ENCODE data around the gene ITPR2.

The ITPR2 gene

GRCh38 chr12:26389343-26389742, 443.7 kb downstream of the ITPR2 start:
- no peak overlapping the region for H3K27ac Mint-ChIP-seq
- DNase-seq (ENCODE audit: low spot score in 2 of 2) (no peak), ATAC-seq (no peak)
- H3K9me3 Mint-ChIP-seq, result no peaks in the 10 kb centered on the region
- no peaks in the 10 kb centered on the region for H3K4me1 Mint-ChIP-seq
- H3K4me3 Mint-ChIP-seq, result no peak overlapping the region
- H3K36me3 Mint-ChIP-seq, result peaks cover 16% of the 10 kb centered on the region

- no peak for ATAC-seq
- DNase-seq (ENCODE audit: low spot score in 2 of 2), result no peak
- no peaks in the 10 kb centered on the region for H3K9me3 Mint-ChIP-seq
- peaks cover 8% of the 10 kb centered on the region for H3K36me3 Mint-ChIP-seq
- no peak overlapping the region for H3K27ac Mint-ChIP-seq
- no peaks in the 10 kb centered on the region for H3K4me1 Mint-ChIP-seq
- H3K4me3 Mint-ChIP-seq, result no peak overlapping the region
Observed at GRCh38 chr12:26384536-26384935, 448.5 kb downstream of the ITPR2 start.

GRCh38 chr12:26383041-26383440, 450.0 kb downstream of the ITPR2 start:
- no peak for ATAC-seq
- no peak overlapping the region for H3K27ac Mint-ChIP-seq
- H3K4me1 Mint-ChIP-seq, result no peaks in the 10 kb centered on the region
- H3K9me3 Mint-ChIP-seq, result no peaks in the 10 kb centered on the region
- no peak overlapping the region for H3K4me3 Mint-ChIP-seq
- DNase-seq (ENCODE audit: low spot score in 2 of 2), result no peak
- peaks cover 8% of the 10 kb centered on the region for H3K36me3 Mint-ChIP-seq

GRCh38 chr12:26380897-26381296, 452.1 kb downstream of the ITPR2 start:
- DNase-seq (ENCODE audit: low spot score in 2 of 2) (no peak), ATAC-seq (no peak)
- Mint-ChIP-seq H3K4me3 (no peak overlapping the region), H3K36me3 (no peaks in the 10 kb centered on the region), H3K9me3 (peaks cover 3% of the 10 kb centered on the region), H3K27ac (no peak overlapping the region), H3K4me1 (no peaks in the 10 kb centered on the region)

- ATAC-seq (no peak), DNase-seq (ENCODE audit: low spot score in 2 of 2) (no peak)
- H3K9me3 Mint-ChIP-seq, result peaks cover 3% of the 10 kb centered on the region
- H3K4me1 Mint-ChIP-seq, result no peaks in the 10 kb centered on the region
- no peak overlapping the region for H3K4me3 Mint-ChIP-seq
- no peak overlapping the region for H3K27ac Mint-ChIP-seq
- no peaks in the 10 kb centered on the region for H3K36me3 Mint-ChIP-seq
Observed at GRCh38 chr12:26379777-26380467, 453.1 kb downstream of the ITPR2 start.

GRCh38 chr12:26378711-26379110, 454.3 kb downstream of the ITPR2 start:
- DNase-seq (ENCODE audit: low spot score in 2 of 2), result no peak
- Mint-ChIP-seq H3K9me3 (peaks cover 3% of the 10 kb centered on the region), H3K4me3 (no peak overlapping the region), H3K27ac (no peak overlapping the region), H3K36me3 (no peaks in the 10 kb centered on the region), H3K4me1 (no peaks in the 10 kb centered on the region)
- ATAC-seq, result no peak

GRCh38 chr12:26374934-26375680, 457.9 kb downstream of the ITPR2 start:
- no peak for DNase-seq (ENCODE audit: low spot score in 2 of 2)
- peaks cover 3% of the 10 kb centered on the region for H3K9me3 Mint-ChIP-seq
- no peak overlapping the region for H3K4me3 Mint-ChIP-seq
- H3K36me3 Mint-ChIP-seq, result no peaks in the 10 kb centered on the region
- ATAC-seq, result no peak
- no peak overlapping the region for H3K27ac Mint-ChIP-seq
- H3K4me1 Mint-ChIP-seq, result no peaks in the 10 kb centered on the region

- Mint-ChIP-seq H3K36me3 (no peaks in the 10 kb centered on the region), H3K4me1 (no peaks in the 10 kb centered on the region), H3K9me3 (peaks cover 3% of the 10 kb centered on the region), H3K27ac (no peak overlapping the region), H3K4me3 (no peak overlapping the region)
- DNase-seq (ENCODE audit: low spot score in 2 of 2) (no peak), ATAC-seq (no peak)
Observed at GRCh38 chr12:26373606-26374495, 459.1 kb downstream of the ITPR2 start.

- no peaks in the 10 kb centered on the region for H3K36me3 Mint-ChIP-seq
Observed at GRCh38 chr12:26372866-26373265, 460.1 kb downstream of the ITPR2 start.

GRCh38 chr12:26370098-26370497, 462.9 kb downstream of the ITPR2 start:
- Mint-ChIP-seq H3K27ac (no peak overlapping the region), H3K4me3 (no peak overlapping the region), H3K9me3 (no peaks in the 10 kb centered on the region), H3K36me3 (no peaks in the 10 kb centered on the region), H3K4me1 (no peaks in the 10 kb centered on the region)
- ATAC-seq, result no peak
- no peak for DNase-seq (ENCODE audit: low spot score in 2 of 2)

More at GRCh38 chr12:26372866-26373265, 460.1 kb downstream of the ITPR2 start:
- no peak for ATAC-seq
- H3K4me3 Mint-ChIP-seq, result no peak overlapping the region
- H3K27ac Mint-ChIP-seq, result no peak overlapping the region
- H3K9me3 Mint-ChIP-seq, result peaks cover 3% of the 10 kb centered on the region
- no peaks in the 10 kb centered on the region for H3K4me1 Mint-ChIP-seq
- DNase-seq (ENCODE audit: low spot score in 2 of 2), result no peak

- H3K27ac Mint-ChIP-seq, result no peak overlapping the region
- ATAC-seq, result peak; percentile 51
- H3K4me1 Mint-ChIP-seq, result no peaks in the 10 kb centered on the region
- no peak overlapping the region for H3K4me3 Mint-ChIP-seq
- H3K36me3 Mint-ChIP-seq, result no peaks in the 10 kb centered on the region
- H3K9me3 Mint-ChIP-seq, result no peaks in the 10 kb centered on the region
- no peak for DNase-seq (ENCODE audit: low spot score in 2 of 2)
Observed at GRCh38 chr12:26369588-26369987, 463.4 kb downstream of the ITPR2 start.

GRCh38 chr12:26367991-26368730, 464.8 kb downstream of the ITPR2 start:
- no peaks in the 10 kb centered on the region for H3K9me3 Mint-ChIP-seq
- H3K4me1 Mint-ChIP-seq, result no peaks in the 10 kb centered on the region
- ATAC-seq (no peak), DNase-seq (ENCODE audit: low spot score in 2 of 2) (no peak)
- no peaks in the 10 kb centered on the region for H3K36me3 Mint-ChIP-seq
- no peak overlapping the region for H3K4me3 Mint-ChIP-seq
- no peak overlapping the region for H3K27ac Mint-ChIP-seq

- DNase-seq (ENCODE audit: low spot score in 2 of 2), result no peak
- no peak overlapping the region for H3K27ac Mint-ChIP-seq
Observed at GRCh38 chr12:26361964-26362363, 471.0 kb downstream of the ITPR2 start.

GRCh38 chr12:26360062-26360461, 472.9 kb downstream of the ITPR2 start:
- Mint-ChIP-seq H3K27ac (no peak overlapping the region), H3K4me1 (no peaks in the 10 kb centered on the region), H3K9me3 (no peaks in the 10 kb centered on the region), H3K36me3 (no peaks in the 10 kb centered on the region), H3K4me3 (no peak overlapping the region)
- DNase-seq (ENCODE audit: low spot score in 2 of 2) (no peak), ATAC-seq (no peak)

More at GRCh38 chr12:26361964-26362363, 471.0 kb downstream of the ITPR2 start:
- Mint-ChIP-seq H3K9me3 (no peaks in the 10 kb centered on the region), H3K4me1 (no peaks in the 10 kb centered on the region), H3K4me3 (no peak overlapping the region), H3K36me3 (no peaks in the 10 kb centered on the region)
- no peak for ATAC-seq

GRCh38 chr12:26359576-26359975, 473.4 kb downstream of the ITPR2 start:
- no peaks in the 10 kb centered on the region for H3K4me1 Mint-ChIP-seq
- H3K36me3 Mint-ChIP-seq, result no peaks in the 10 kb centered on the region
- ATAC-seq (no peak), DNase-seq (ENCODE audit: low spot score in 2 of 2) (no peak)
- no peak overlapping the region for H3K4me3 Mint-ChIP-seq
- no peak overlapping the region for H3K27ac Mint-ChIP-seq
- H3K9me3 Mint-ChIP-seq, result no peaks in the 10 kb centered on the region

Data from stimulated activated effector memory CD8-positive, alpha-beta T cell treated with anti-CD3 and anti-CD28 coated beads, Interleukin-12 subunit alpha, Interleukin-12 subunit beta, amount 100 ng/mL, for 72 hours (primary cell).